22Rv1 (cell line): ENCODE measurements around the gene TTC8.
"Not testable (repeated sequence)": the region's sequence is repeated elsewhere in the genome, so short reads cannot be mapped to it uniquely, and the experiment has no call there.

Source experiments
- H3K27ac ChIP-seq: fragments of 450-650 bp; 2 replicates; pipeline ENCODE4 v1.5.1; 2017
- CTCF ChIP-seq: fragments of 450-650 bp; IDR thresholded peaks from 2 replicates; pipeline ENCODE4 v1.5.1; 2017; ENCODE audit warnings: mild to moderate bottlenecking
- ZFX ChIP-seq: fragments of 450-650 bp; IDR thresholded peaks from 2 replicates; pipeline ENCODE4 v1.6.1; 2017; ENCODE audit warnings: antibody characterized with exemption, borderline replicate concordance

The TTC8 gene

GRCh38 chr14:88824314-88825077 is at the start of gene TTC8:
Gene TTC8, plus strand, starts transcription at chr14:88824651. Its CDS starts 57 bp downstream, at chr14:88824708.
- TF ChIP-seq CTCF (no peak), ZFX (no peak)
- peak within 1 kb of the TSS; percentile 86 for H3K27ac ChIP-seq

- H3K27ac ChIP-seq, result no peak overlapping the region
- TF ChIP-seq CTCF (no peak), ZFX (no peak)
These were observed 48.9 kb upstream of the TTC8 start for GRCh38 chr14:88775532-88775931.

GRCh38 chr14:88785911-88786310 is 38.5 kb upstream of the TTC8 start:
- no peak overlapping the region for H3K27ac ChIP-seq
- TF ChIP-seq CTCF, result no peak
- TF ChIP-seq ZFX, result no peak

GRCh38 chr14:88786715-88787114 is 37.7 kb upstream of the TTC8 start:
- TF ChIP-seq ZFX (no peak), CTCF (no peak)
- no peak overlapping the region for H3K27ac ChIP-seq

- H3K27ac ChIP-seq, result not testable (repeated sequence)
These were observed 34.9 kb upstream of the TTC8 start for GRCh38 chr14:88789573-88789972.

- H3K27ac ChIP-seq, result no peak overlapping the region
- no peak for TF ChIP-seq ZFX
- no peak for TF ChIP-seq CTCF
These were observed 33.8 kb upstream of the TTC8 start for GRCh38 chr14:88790501-88791251.

GRCh38 chr14:88791252-88791621 is 33.2 kb upstream of the TTC8 start:
- H3K27ac ChIP-seq, result no peak overlapping the region
- TF ChIP-seq CTCF (no peak), ZFX (no peak)
